Osteocyte (in vitro differentiated cells): ENCODE data around the gene RIPK1. TPM values are rescaled to one million over a fixed set of nuclear protein-coding genes. Genes with fewer than 3 reads are reported as not detected.
"Not testable (repeated sequence)": the region's sequence is repeated elsewhere in the genome, so short reads cannot be mapped to it uniquely, and the experiment has no call there.

Experiments
- DNase-seq: peaks from one replicate; pipeline ENCODE4 v3.0.0; 2021; ENCODE audit warnings: mixed read lengths; ENCODE audit not compliant: unreplicated experiment; ENCODE audit errors: extremely low spot score
- H3K27ac Mint-ChIP-seq: one replicate; pipeline ENCODE4 v1.8.0; 2021; ENCODE audit warnings: mild to moderate bottlenecking, mixed read lengths; ENCODE audit not compliant: unreplicated experiment
- H3K27me3 Mint-ChIP-seq: one replicate; pipeline ENCODE4 v1.8.0; 2021; ENCODE audit warnings: mixed read lengths; ENCODE audit not compliant: unreplicated experiment
- H3K36me3 Mint-ChIP-seq: one replicate; pipeline ENCODE4 v1.8.0; 2021; ENCODE audit warnings: mixed read lengths; ENCODE audit not compliant: unreplicated experiment
- H3K4me1 Mint-ChIP-seq: one replicate; pipeline ENCODE4 v1.8.0; 2021; ENCODE audit warnings: mixed read lengths; ENCODE audit not compliant: unreplicated experiment
- H3K4me3 Mint-ChIP-seq: one replicate; pipeline ENCODE4 v1.8.0; 2021; ENCODE audit warnings: mild to moderate bottlenecking, moderate library complexity, mixed read lengths; ENCODE audit not compliant: unreplicated experiment
- H3K9me3 Mint-ChIP-seq: one replicate; pipeline ENCODE4 v1.8.0; 2021; ENCODE audit warnings: mixed read lengths; ENCODE audit not compliant: unreplicated experiment
- long read RNA-seq: library from polyadenylated mRNA; unstranded; transcript quantifications from one replicate; pipeline ENCODE4 v2.0.0, GENCODE V29; 2021
- total RNA-seq: library from RNA; stranded (reverse); gene quantifications from 2 replicates; pipeline ENCODE4 v1.2.1, GENCODE V29; 2021
- TF ChIP-seq, protein P1 (sequence below): fragments of 200-600 bp; sonication (generic); IDR thresholded peaks from 2 replicates; pipeline ENCODE4 v1.5.0; 2021; ENCODE audit warnings: antibody characterized with exemption, mild to moderate bottlenecking, moderate library complexity

RIPK1 gene
- 28.1 and 31.6 TPM in 2 replicates for total RNA-seq
- long read RNA-seq, full-length matches to known transcripts: 1 of 20 reads
- long read RNA-seq, partial matches to known transcripts: 3 of 20 reads
- long read RNA-seq, other reads (novel, unspliced or antisense): 16 of 20 reads

DNA sequence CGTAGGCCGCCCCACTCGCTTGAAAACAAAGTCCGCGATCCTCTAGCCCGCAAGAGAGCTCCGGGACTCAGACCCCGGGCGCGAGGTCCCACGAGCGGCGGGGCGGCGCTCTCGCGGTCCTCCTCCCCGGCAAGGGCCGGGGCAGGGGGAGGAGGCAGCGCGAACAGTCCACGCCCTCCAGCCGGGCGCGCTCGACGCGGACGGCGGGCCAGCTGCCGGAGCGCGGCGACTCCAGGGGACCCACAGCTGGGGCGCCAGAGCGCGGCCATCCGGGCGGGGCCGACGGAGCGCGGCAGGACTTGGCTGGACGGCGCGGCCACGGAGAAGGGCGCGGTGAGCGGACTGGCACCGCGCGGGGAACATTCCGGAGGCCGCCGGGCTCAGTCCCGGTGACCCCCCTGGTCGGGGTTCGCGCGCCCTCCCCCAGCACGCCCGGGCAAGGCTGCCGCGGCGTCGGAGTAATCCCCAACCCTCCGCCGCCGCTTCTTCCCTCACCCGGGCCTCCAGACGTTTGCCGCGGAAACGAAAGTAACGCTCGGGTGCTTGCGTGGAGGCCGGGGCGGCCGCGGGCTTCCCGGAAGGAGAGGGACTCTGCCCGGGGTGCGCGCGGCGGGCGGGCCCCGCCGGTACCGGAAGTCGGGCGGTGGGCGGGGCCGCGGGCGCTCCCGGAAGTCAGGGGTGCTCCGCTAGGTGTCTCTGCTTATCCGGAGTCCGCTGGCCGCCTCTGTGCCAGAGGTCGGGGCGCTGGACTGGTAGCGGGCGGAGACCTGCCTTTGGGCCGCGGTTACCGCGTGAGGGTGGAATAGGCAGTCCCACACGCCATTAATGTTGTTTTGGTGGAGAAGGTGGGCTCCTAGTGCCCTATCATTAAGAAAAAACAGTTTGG lies at the start of gene RIPK1:
Gene RIPK1 (plus strand): TSS at position 166 of the 886 bp plus-strand sequence. CDS start 8,330 bp downstream, outside the sequence.
- H3K4me3 Mint-ChIP-seq: peak within 1 kb of the TSS; percentile 91
- peak within 1 kb of the TSS; percentile 95 for H3K27ac Mint-ChIP-seq
- no peaks in the 10 kb centered on the region for H3K36me3 Mint-ChIP-seq
- peaks cover 53% of the 10 kb centered on the region for H3K4me1 Mint-ChIP-seq
- no peaks in the 10 kb centered on the region for H3K9me3 Mint-ChIP-seq
- TF ChIP-seq, protein P1, sequence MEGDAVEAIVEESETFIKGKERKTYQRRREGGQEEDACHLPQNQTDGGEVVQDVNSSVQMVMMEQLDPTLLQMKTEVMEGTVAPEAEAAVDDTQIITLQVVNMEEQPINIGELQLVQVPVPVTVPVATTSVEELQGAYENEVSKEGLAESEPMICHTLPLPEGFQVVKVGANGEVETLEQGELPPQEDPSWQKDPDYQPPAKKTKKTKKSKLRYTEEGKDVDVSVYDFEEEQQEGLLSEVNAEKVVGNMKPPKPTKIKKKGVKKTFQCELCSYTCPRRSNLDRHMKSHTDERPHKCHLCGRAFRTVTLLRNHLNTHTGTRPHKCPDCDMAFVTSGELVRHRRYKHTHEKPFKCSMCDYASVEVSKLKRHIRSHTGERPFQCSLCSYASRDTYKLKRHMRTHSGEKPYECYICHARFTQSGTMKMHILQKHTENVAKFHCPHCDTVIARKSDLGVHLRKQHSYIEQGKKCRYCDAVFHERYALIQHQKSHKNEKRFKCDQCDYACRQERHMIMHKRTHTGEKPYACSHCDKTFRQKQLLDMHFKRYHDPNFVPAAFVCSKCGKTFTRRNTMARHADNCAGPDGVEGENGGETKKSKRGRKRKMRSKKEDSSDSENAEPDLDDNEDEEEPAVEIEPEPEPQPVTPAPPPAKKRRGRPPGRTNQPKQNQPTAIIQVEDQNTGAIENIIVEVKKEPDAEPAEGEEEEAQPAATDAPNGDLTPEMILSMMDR: peak; percentile 49
- H3K27me3 Mint-ChIP-seq: no peaks in the 10 kb centered on the region
- DNase-seq: peak; percentile 97

DNA sequence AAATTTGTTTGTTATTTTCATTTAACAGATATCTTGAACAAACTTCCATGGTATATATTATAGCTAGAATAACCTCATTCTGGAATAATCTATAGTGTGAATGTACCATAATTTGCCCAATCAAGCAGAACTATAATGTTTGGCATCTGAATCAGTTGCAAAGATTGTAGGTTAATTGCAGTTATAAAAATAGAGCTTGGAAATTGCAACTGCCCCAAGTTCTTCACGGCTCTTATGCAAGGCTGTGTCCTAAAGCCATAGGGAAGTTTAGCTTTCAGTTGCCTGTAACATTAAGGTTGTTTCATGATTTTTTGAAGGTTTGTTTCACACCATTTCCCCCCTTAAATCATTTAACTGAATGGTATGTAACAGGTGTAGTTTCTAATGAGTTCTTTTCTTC lies 49.2 kb upstream of the RIPK1 start:
- no peaks in the 10 kb centered on the region for H3K27me3 Mint-ChIP-seq
- H3K9me3 Mint-ChIP-seq: peaks cover 8% of the 10 kb centered on the region
- peaks cover 44% of the 10 kb centered on the region for H3K36me3 Mint-ChIP-seq
- no peak overlapping the region for H3K27ac Mint-ChIP-seq
- peaks cover 18% of the 10 kb centered on the region for H3K4me1 Mint-ChIP-seq
- DNase-seq: no peak
- TF ChIP-seq, protein P1: no peak
- H3K4me3 Mint-ChIP-seq: no peak overlapping the region

DNA sequence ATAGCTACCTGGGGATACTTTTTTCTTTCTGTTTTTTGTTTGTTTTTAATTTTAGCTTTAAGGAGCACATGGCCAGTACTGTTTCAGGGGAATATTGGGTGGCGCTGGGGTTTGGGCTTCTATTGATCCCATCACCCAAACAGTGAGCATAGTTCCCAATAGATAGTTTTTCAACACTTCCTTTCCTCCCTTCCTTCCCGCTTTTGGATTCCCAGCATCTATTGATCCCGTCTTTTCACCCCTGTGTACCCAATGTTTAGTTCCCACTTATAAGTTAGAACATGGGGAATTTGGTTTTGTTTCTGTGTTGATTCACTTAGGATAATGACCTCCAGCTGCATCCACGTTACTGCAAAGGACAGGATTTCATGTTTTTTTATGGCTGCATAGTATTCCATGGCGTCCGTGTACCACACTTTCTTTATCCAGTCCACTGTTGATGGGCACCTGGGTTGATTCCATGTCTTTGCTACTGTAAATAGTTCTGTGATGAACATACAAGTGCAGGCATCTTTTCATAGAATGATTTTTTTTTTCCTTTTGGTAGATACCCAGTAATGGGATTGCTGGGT lies 48.5 kb upstream of the RIPK1 start:
- H3K4me1 Mint-ChIP-seq: peaks cover 22% of the 10 kb centered on the region
- H3K4me3 Mint-ChIP-seq: no peak overlapping the region
- DNase-seq: no peak
- H3K27me3 Mint-ChIP-seq: no peaks in the 10 kb centered on the region
- TF ChIP-seq, protein P1: no peak
- H3K36me3 Mint-ChIP-seq: peaks cover 39% of the 10 kb centered on the region
- peaks cover 8% of the 10 kb centered on the region for H3K9me3 Mint-ChIP-seq
- no peak overlapping the region for H3K27ac Mint-ChIP-seq

DNA sequence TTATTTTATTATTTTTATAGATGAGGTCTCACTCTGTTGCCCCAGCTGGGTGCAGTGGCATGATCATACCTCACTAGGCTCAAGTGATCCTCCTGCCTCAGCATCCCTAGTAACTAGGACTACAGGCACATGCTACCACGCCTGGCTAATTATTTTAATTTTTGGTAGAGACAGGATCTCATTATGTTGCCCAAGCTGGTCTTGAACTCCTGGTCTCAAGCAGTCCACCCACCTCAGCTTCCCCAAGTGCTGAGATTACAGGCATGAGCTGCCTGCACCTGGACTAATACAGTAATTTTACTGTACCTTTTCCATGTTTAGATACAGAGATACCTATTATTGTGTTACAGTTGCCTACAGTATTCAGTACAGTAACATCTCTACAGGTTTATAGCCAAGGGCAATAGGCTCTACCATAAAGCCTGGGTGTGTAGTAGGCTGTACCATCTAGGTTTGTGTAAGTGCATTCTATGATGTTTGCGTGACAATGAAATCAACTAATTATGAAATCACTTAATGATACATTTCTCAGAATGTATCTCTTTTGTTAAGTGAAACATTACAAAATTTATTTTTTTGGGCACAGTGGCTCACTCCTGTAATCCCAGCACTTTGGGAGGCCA lies 47.2 kb upstream of the RIPK1 start:
- not testable (repeated sequence) for H3K27me3 Mint-ChIP-seq, DNase-seq, H3K4me3 Mint-ChIP-seq, H3K9me3 Mint-ChIP-seq, H3K27ac Mint-ChIP-seq
- peaks cover 30% of the 10 kb centered on the region for H3K36me3 Mint-ChIP-seq
- H3K4me1 Mint-ChIP-seq: peaks cover 32% of the 10 kb centered on the region

DNA sequence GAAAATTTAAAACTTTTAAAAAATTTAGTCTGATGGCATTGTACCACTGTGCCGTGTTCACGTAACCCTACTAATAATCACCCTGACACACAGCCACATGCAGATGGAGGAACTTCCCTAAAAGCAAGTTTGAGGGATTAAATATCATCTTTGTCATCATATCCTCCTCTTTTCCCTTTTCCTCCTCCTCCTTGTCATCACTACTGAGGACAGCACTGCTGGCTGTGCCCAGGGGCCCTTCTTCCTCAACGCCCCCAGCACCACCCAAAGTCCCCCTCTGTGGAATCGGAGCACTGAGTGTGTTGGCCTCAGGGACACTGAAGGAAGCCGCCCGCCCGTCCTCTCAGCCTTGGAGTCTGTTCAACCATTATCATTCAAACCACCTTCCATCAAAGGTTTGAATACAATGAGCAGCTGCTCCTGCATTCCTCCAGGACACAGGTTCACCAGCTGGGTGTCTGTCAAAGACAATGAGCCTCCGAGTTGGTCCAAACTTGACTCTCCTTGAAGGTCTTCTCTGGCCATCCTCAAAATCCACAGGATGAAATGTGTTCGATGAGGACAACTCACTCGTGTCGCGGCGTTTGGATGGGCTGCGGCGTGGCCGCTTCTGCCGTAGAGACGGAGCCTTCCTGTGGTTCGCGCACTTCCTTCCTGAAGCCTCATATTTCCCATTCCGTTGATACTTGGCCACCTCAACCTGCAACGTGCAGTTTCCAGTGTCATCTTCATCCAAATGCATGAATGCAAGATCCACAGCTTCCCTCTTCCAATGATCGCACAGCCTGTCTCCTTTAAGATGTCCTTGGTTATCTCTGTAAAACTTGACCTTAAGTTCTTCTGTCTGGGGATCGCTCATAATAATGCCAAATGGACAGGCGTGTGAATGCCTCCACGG lies 45.3 kb upstream of the RIPK1 start:
- peak overlapping the region; percentile 96 for H3K27ac Mint-ChIP-seq
- DNase-seq: no peak
- H3K36me3 Mint-ChIP-seq: peaks cover 17% of the 10 kb centered on the region
- TF ChIP-seq, protein P1: no peak
- no peaks in the 10 kb centered on the region for H3K27me3 Mint-ChIP-seq
- H3K9me3 Mint-ChIP-seq: peaks cover 8% of the 10 kb centered on the region
- peaks cover 39% of the 10 kb centered on the region for H3K4me1 Mint-ChIP-seq
- H3K4me3 Mint-ChIP-seq: peak overlapping the region; percentile 62
